Hypothalamus (tissue), 51 donors: ENCODE measurements around the gene MRPL37.

Experiments used
- DNase-seq, 51 donors: peaks; one replicate each; lab custom pipeline; 2025; lab: John Stamatoyannopoulos, UW

Gene MRPL37

DNA sequence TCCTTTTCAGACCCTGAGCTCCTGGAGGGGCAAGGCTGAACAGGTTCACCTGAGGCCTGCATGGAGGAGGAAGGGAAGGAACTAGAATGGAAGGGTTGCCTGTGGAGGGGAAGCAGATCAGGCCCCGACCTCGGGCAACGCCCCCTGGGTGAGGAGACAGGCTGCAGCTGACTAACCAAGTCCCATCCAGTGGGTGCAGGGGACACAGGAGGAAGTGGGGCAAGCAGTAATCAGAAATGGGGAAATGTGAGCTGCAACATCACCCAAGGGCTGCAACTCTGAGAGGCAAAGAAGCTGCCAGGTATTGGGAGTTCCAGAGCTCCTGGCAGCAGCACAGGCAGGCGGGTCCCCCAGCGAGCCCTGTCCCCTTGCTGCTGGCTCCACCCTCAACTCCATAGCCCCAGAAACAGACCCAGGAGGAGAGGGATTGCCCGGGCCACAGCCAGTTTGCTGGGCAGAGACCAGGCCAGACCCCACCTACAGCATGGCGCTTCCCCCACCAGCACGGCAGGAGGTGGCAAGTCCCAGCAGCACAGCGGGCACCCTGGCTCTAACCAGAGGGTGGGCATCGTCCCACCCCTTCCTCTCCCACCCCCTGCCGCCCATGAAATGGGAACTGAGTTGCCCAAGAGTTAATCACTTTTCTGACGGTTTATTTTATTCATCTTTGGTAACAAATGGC is 38.5 kb downstream of the MRPL37 start:
- no peak for DNase-seq

DNA sequence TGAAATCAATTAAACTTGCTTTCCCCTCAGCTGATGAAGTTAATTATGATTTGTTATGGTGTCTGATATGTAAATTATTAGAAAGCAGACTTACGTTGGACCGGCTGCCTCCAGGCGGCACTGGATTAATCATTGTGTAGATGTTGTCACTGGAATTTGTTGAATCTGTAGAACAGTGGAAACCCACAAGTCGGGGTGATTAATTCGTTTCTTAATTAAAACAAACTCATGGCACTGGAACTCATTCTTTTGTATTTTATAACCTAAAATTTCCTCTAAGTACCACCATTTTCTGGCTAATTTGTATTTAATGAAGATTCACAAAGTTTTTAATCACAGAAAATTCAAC is 39.0 kb downstream of the MRPL37 start:
- DNase-seq: no peak

DNA sequence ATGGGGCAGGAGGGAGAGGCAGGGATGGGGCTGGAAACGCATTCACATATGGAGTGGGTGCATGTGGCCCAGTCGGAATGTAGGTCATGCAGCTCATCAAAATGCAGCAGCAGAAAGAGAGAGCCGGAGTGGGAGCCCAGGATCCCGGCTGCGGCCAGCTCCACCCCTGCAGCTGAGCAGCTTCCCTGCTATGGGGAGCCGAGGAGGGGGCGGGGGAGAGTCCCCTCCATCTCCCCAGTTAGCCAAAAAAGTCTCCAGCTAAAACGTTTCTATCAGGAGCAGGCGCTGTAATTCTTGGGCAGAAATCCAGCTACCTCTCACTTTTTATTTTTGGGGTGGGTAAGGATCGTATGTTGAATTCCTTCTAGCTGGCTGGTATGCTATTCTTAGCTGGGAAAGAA is 39.7 kb downstream of the MRPL37 start:
- peak in 27 of 51 donors; percentile 11 to 66 (median 37) for DNase-seq

DNA sequence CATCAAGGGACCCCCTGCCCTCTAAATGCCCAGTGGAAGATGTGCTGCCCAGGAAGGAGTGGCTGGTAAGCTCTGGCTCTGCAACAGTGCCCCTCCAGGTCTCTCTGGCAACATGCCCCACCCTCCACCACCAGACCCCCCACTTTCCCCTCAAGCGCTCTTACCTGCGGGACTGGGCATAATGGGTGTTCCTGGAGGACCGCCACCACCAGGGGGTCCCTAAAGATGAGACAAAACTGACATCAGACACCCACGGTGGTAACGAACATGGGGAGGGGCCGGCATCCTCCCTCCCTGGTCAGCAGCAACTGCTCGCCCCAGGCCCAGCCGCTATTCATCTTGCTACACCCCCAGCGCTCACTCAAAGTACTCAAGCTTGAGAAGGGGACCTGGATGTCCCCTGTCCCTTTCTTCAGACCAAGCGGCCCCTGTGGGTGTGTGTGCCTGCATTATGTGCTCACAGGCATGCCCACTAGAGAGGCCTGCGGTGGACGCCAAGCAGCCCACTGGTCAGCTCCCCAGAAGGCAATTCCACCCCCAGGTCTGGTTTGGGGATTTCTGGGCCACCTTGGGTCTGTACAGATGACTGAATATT is 40.9 kb downstream of the MRPL37 start:
- DNase-seq: no peak

DNA sequence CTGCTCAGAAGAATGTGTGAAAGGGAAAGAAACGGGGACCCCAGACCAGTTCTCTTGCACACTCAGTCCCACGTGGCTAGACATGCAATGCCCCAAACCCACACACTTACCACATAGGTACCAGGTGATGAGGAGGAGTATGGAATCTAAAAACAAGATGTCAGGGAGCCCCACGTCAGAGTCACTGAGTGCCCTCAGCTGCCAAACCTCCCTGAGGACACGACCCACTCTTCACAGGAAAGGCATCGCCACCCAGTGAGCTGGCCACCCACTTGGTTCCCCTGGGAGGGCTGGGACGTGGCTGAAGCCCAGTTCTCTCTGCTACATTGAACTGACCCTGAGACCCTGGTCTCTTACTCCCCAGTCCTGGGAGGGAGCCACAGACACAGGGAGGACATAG is 41.4 kb downstream of the MRPL37 start:
- no peak for DNase-seq

DNA sequence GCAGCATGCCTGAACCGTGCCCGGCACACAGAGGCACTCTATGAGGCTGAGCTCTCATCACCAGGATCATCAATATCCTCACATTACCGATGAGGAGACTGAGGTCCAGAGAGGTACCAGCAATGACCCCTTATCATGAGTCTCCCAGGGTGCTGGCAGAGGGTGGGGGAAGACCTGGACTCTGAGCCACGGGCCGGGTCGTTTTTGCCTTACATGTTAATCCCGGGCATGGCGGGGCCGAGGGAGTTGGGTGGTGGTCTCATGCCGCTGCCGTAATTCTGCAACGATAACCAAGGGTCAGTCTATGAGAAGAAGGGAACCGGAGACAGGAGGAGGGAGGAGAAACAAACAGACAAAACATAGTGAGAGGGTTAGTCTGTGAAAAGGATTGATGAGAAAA is 43.1 kb downstream of the MRPL37 start:
- DNase-seq: no peak

DNA sequence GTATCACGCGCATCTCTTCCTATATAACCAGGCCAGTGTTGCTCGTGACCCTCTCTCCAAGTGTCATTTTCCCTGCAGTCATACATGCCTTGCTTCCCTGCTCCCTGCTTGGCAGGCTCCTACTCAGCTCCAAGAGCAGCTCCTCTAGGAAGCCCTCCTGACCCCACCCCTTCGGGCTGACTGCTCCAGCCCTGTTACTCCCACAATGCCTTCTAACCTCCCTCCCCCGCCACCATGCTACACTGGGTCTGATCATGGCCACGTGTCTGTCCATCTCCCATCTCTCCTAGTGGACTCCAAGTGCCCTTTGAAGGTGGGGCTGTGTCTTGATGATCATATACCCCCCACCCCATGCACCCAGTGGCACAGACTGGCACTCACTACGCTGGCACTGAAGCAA is 44.7 kb downstream of the MRPL37 start:
- DNase-seq: no peak

DNA sequence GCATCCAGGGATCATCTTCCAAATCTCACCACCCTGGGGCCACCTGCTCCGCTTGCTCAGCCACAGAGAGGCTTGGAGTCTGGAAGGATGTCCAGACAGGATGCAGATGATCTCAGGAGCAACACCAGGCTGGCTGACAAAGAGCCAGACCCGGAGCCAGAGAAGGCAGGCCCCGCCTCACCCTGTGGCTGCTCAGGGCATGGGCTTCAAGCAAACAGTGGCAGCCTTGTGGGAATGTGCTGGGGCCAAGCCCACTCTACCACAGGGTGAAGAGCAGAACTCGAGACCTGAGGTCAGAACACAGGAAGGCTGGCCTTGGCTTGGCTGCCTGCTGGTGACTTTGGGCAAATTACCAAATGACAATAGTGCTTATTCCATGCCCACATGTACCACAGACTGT is 45.5 kb downstream of the MRPL37 start:
- no peak for DNase-seq

DNA sequence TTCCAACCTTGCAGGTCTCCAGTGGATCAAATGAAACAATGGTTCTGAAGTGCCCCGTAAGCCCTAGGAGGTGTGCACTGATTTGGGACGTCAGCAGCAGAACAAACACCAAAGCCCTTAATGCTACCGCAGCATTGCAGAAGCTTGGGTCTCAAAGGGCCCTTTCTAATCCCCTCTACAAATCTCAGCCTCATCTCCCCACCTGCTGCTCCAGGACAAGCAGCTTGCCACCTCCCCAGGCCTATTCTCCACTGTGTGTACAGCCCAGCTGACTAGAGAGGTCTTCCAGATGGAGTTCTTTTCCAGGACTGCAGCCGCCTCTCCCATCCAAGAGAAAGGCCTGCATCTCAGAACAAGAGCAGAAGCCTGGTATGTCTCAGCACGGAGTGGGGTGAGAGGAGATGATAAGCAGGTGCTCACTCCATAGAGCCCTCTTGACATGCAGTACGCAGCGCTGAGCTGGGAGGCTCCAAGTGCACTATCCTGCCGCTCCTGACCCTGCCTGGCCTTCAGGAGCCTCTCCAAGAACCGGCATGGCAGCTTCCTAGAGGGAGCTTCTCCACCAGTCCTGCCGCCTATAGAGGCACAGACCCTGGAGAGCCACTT is 46.3 kb downstream of the MRPL37 start:
- no peak for DNase-seq

DNA sequence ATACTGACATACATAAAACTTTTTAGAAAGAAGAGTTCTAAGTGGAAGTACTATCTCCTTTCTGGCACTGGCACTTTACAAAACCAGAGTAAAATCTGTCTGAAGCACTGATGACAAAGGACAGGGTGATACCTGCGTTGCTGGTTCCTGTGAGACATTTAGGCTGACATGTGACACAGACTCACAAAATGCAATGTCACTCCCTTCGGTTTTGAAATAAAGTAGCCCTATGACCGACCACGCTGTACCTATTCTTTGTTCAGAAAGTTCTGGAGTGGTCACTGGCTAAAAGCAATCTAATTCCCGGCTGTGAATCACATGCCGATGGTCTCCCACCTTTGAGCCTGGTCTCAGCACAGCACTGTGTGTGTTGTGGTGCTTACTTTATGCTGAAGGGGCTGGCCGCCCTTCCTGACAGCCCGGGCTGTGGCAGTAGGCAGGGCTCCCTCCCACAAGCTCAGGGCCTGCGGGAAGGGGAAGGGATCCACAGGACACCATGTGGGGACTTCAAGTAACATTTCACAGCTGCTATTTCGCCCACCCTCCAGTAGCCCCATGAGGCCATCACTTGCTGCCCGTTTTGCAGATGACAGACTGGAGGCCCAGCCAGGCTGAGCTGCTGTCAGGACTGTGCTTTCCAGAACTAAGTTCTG is 48.0 kb downstream of the MRPL37 start:
- DNase-seq: no peak

DNA sequence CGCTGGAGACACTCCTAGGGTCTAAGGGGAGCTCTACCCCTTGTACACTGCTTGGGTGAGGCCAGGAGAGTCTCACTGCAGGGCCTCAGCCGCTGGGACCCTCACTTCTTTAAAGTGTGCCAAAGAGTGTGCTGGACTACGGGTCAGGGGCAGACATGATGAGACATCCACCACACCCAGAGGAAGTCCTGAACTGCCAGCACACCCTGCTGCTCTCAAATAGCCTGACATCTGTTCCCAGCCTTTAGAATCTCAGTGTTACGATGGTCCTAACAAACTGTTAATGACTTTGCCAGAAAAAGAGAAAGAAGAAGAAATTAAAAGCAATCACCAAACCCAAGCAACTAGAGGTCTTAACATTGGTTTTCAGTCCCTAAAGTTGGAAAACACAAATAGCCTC is 49.0 kb downstream of the MRPL37 start:
- DNase-seq: no peak

DNA sequence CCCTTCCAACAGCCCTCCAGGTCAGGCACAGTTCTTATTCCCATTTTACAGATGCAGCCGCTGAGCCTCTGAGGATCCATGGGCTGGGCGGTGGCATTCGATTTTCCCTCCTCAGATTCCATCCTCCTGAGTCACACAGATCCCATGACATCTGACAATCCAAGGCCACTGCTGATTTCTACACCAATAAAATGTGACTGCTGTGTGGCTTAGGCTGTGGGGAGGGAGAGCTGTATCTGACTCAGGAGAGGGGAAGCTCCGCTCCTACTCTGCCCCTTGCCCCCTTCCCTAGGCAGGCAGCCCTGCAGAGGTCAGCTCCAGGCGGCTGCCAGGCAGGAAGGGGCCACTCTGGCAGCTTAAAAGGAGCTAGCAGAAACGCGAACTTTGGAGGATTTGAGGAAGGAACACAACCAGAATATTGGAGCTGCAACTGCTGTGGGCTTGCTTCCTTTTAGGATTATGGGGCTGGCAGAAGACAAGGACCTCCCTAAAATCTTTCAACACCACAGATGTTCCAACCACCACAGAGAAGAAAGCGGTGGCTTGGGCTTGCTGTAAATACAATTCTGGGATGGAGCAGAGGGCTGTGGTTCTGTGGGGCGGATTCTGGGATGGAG is 50.0 kb downstream of the MRPL37 start:
- DNase-seq: no peak

DNA sequence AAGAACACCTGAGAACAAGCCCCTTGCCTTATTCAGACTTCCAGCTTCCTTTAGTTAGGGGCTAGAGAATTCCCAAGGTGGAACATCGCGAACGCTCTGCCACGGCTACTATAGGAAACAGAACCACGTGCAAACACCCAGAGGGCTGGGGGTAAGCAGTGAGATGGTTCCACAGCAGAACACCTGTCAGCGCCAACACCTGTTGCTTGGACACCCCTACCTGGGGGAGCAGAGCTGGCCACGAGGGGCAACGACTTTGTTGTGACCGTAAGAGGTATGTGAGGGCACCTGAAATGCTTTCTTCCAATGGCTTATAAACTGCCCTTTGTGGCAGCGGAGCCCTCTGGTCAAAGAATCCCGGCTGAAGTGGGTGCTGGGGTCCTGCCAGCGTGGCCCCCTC is 50.7 kb downstream of the MRPL37 start:
- DNase-seq: no peak

DNA sequence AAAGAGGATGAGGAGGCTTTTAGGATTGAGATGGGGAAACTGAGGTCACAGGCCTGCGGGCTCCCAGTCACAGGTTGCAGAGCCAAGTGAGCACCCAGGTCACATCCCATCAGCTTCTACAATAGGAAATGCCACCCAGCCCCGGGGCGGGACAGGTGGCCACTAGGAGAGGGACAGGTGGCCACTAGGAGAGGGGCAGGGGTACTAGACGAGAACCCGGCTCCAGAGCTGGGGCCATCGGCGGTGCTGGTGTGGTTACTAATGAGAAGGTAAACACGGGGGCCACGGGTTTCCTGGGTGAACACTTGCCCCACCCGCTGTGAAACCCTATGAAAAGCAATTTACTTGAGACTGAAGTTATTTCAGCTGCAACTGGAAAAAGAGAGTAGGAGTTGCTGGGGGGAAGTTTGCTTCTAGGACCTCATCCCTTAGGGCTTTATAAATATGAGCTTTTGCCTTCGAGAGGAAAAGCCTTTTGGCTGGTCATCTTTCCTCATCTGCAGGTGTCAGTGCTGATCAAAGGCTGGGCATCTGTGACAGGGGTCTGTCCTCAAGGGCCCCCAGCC is 52.5 kb downstream of the MRPL37 start:
- no peak for DNase-seq

DNA sequence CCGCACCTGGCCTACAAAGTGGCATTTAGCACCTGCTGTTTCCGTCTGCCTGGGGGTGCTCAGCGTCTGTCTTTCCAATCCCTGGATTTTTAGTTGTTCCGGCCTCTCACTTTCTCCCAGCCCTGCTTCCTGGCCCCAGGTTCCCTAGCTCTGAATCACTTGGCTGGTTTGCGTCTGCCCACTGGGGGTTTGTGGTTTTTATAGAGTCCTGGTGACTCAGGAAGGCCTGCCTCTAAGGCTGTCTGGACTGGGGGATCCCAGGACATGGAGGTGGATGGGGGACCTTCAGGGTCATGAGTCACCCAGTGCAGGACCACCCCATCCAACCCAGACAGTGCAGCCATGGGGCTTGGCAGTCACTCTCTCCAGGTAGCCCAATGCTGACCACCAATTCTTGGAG is 53.5 kb downstream of the MRPL37 start:
- no peak for DNase-seq

DNA sequence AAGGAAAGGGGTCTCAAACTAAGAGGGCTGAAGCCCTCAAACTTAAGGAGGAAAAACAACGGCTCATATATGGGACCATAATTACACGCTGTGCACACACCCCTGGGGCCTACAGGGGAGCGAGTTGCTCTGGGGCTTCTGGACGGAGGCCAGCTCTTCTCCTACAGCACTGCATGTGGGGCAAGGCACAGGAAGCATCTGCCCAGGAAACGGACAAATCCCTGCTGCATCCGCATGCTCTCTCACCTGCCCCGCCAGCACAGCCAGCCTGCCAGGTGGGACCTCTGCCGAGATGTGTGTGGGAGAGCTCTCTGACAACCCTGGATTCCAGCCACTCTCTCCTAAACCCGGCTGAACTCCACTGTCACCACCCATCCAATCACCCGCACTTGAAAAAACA is 54.1 kb downstream of the MRPL37 start:
- no peak for DNase-seq

DNA sequence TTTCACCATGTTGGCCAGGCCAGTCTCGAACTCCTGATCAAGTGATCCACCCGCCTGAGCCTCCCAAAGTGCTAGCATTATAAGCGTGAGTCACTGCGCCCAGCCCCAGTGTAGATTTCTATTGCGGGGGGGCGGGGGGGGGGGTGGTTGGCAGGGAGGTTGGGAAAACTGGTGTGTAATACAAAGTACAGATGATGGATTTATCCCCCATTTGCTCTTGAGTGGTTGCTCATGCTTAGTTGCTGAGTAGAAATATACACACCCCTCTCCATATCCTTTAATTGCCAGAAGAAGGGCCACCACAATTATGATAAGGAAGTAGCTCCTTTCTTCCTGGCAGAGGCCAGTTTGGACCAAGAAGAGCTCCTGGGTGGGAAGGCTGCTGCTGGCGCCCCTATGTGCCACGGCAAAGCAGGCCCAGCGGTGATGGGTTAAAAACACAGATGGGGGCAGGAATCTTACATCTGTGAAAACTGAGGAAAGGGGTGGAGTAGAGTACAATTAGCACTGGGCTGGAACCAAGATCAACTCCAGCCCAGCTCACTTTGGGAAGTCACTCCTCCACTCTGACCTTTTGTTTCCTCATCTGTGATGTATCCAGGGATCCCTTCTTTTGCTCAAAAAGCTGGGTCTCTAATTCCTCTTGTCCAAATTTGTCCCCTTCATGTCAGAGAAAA is 55.2 kb downstream of the MRPL37 start:
- DNase-seq: no peak

DNA sequence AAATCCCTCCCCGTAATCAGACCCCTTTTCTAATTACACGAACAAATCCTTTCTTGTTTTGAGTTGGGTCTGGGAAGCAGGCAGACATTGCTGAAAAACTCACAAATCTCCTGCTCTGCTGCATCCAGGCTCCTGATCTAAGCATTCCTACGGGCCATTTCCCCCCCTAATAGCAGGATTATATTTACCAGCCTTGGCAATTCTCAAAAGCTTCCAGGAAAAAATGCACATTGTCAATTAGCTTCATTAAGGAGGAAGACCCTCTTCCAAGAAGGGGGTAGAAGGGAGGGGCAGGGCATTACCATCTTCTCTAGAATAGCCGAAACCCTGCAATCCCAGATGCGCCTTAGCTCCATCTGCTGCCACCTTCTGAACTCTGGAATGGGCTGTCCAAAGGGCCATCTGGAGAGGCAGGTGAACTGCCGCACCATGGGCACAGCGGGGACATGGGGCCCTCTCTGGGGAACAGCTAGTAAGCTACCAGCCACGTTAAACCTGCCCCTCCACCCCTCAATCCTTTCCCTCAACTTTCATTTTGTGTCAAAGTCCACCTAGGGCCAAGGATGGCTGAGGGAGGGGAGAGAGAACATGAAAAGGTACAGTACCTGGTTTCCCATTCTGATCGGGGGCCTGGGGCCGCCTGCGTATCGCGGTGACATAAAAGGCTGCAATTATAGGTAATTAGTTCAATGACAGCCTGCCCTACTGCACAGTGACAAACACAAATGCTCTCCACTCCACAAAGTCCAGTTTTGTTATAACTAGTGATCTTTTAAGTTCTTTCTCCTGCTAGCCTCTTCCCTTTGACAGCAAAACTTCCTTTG is 56.8 kb downstream of the MRPL37 start:
- DNase-seq: no peak

DNA sequence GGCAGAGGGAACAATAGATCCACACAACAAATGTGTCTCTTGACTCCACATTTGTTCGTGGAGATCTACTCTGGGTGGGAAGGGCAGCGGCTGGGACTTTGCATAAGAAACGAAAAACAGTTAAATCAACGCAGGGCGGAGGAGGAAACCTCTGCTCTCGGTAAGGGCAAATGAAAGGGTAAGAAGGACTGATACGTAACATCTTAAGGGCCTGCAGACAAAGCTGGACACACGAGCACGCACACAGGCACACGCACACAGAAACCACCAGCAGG is 57.3 kb downstream of the MRPL37 start:
- no peak for DNase-seq

DNA sequence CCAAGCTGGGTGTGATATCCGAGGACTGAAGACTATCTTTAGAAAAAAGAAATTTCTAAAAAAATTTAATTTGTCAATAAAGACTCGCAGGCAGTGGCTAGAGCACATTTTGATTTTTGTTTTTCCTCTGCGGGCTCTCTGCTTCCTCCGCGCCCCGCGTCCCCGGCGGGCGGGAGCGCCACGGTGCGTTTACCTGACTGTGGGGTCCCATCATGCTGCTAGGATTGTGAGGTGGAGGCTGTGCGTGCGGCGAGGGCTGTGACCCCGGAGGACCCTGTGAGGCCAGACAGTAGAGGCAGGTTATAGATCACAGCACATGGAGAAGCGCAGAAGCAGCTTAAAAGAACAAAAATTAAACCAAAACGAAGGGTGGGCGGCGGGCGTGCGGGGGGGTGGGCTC is 57.9 kb downstream of the MRPL37 start:
- no peak for DNase-seq
